Body of pancreas (tissue), 4 donors: Measurements from ENCODE around the gene ABHD12B. TPM values are rescaled to one million over a fixed set of nuclear protein-coding genes. Genes with fewer than 3 reads are reported as not detected.
"Not testable (repeated sequence)": the region's sequence is repeated elsewhere in the genome, so short reads cannot be mapped to it uniquely, and the experiment has no call there.

ENCODE experiments used
- ATAC-seq: fragments of 150-250 bp; one replicate; pipeline ENCODE4 v1.9.1; 2016
- DNase-seq, 4 donors: peaks; one replicate each; pipeline ENCODE4 v3.0.0-alpha.2; 2019
- H3K27ac ChIP-seq, 4 donors: fragments of 200-600 bp; sonication (generic); 1 replicate in 3 of 4; 2 replicates in 1 of 4; pipeline versions ENCODE4 v1.5.1 to v1.6.1; 2016 to 2019; ENCODE audit warnings: mild to moderate bottlenecking in 1 of 4, mixed read lengths in 1 of 4, moderate library complexity in 1 of 4
- H3K27me3 ChIP-seq, 2 donors: fragments of 200-600 bp; sonication (generic); one replicate each; pipeline ENCODE4 v1.6.0; 2016; ENCODE audit warnings: mild to moderate bottlenecking in 1 of 2
- H3K36me3 ChIP-seq, 2 donors: fragments of 200-600 bp; sonication (generic); replicated peaks in 1 of 2; 2 replicates each; pipeline ENCODE4 v1.5.1; 2016; ENCODE audit warnings: low read depth in 2 of 2; ENCODE audit not compliant: insufficient read depth in 1 of 2
- H3K4me1 ChIP-seq: fragments of 200-600 bp; sonication (generic); one replicate; pipeline ENCODE4 v1.6.0; 2016
- H3K4me3 ChIP-seq, 2 donors: fragments of 200-600 bp; sonication (generic); 1 replicate in 1 of 2; 2 replicates in 1 of 2; pipeline ENCODE4 v1.5.1; 2016 to 2019
- H3K9me3 ChIP-seq, 3 donors: fragments of 200-600 bp; sonication (generic); 1 replicate in 2 of 3; 2 replicates in 1 of 3; pipeline ENCODE4 v1.5.1; 2016
- POLR2A ChIP-seq, 3 donors: fragments of 450-650 bp; IDR thresholded peaks; one replicate each; pipeline ENCODE4 v1.6.1; 2016; ENCODE audit warnings: antibody characterized with exemption in 3 of 3, mild to moderate bottlenecking in 2 of 3
- WGBS, 2 donors: methylation state at CpG; one replicate each; pipeline ENCODE4 v1.1.5; 2017; 5-methylcytosine and 5-hydroxymethylcytosine counted together
- intact Hi-C: fragments of 100-400 bp; cut with DNase I; formaldehyde crosslinking; loops from one replicate; pipeline ENCODE4 v1.15.1; 2023
- total RNA-seq, 2 donors: library from RNA; depleted of rRNA; stranded (reverse); fragments of >200 nt; gene quantifications; one replicate each; pipeline ENCODE4 v1.1.0, GENCODE V29; 2016
- TF ChIP-seq, protein P1 (sequence below), 7 experiments: fragments of 450-650 bp in 4 of 7; fragments of 200-600 bp in 3 of 7; sonication (generic) in 3 of 7; IDR thresholded peaks; one replicate each; pipeline ENCODE4 v1.5.1; 2016 to 2019; ENCODE audit warnings: antibody characterized with exemption in 7 of 7

Gene ABHD12B
- total RNA-seq, 2 donors from 2014 or later = not detected

DNA sequence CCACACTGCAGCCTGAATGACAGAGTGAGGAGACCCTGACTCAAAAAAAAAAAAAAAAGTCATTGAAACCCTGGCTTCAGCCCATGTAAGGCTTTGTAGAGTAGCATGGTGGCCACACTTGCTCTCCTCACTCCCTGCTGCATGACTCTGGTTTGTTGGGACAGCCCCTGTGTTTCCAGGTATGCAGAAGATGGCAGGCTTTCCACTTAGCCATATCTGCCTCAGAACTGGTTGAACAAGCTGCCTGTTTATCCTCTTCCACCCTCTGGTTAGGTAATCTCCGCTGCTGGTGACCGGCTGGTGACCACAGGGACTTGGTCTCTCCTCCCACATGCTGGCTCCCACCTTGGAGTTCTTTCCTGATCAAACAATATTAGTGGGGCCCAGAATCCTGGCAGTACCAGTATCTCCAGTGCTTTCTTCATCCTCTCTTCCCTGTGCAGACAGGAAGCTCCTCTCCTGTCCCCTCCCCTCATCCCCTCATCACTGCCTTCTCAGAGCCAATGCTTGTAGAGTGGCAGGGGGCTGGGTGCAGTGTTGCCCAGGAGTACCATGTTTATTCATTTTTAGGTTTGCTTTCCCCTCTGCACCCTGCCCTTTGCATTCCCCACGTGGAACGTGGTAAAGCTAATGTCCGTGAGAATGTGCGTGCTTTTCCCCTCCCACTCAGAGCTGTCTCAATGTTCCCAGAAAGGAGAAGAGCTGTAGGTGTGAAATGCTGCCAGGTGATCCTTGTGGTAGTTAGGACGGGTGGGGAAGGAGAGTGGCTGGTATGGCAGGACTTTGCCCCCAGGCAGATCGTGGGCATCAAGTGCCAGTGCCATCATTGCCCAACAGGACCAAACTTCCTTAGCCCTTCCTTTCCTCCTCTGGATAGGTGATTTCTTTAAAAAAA, 11.3 kb downstream of the ABHD12B start:
- TF ChIP-seq POLR2A (IDR thresholded peaks at IDR 0.05) = no peak
- TF ChIP-seq, protein P1, sequence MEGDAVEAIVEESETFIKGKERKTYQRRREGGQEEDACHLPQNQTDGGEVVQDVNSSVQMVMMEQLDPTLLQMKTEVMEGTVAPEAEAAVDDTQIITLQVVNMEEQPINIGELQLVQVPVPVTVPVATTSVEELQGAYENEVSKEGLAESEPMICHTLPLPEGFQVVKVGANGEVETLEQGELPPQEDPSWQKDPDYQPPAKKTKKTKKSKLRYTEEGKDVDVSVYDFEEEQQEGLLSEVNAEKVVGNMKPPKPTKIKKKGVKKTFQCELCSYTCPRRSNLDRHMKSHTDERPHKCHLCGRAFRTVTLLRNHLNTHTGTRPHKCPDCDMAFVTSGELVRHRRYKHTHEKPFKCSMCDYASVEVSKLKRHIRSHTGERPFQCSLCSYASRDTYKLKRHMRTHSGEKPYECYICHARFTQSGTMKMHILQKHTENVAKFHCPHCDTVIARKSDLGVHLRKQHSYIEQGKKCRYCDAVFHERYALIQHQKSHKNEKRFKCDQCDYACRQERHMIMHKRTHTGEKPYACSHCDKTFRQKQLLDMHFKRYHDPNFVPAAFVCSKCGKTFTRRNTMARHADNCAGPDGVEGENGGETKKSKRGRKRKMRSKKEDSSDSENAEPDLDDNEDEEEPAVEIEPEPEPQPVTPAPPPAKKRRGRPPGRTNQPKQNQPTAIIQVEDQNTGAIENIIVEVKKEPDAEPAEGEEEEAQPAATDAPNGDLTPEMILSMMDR (IDR thresholded peaks at IDR 0.05) = no peak
- no peak overlapping the region for H3K27ac ChIP-seq
- DNase-seq = peak in 1 of 4 donors; percentile 7
- intact Hi-C loops = no loop called here
- no peak overlapping the region for H3K4me3 ChIP-seq
- no peak for ATAC-seq
- no peaks in the 10 kb centered on the region for H3K9me3 ChIP-seq
- whole genome bisulfite sequencing, 2 donors = 44% methylated on average over 8 of the region's 8 CpGs
- no peaks in the 10 kb centered on the region for H3K36me3 ChIP-seq
- H3K27me3 ChIP-seq = no peaks in the 10 kb centered on the region
- H3K4me1 ChIP-seq = peaks cover 5% of the 10 kb centered on the region

DNA sequence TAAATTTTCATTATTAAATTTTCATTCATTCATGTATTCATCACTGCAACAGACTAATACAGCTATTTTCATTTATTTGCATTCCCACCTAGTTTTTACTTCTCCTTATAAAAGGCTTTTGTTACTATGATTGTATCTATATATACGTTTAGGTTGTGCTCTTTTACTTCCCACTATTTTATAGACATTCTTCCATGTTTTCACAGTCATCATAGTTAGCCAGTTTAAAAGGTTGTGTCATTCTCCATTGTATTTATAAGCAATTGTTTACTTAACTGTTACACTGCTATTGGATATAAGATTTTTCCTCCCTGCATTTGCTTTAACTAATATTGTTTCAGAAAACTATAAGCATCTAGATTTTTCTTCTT, 12.0 kb downstream of the ABHD12B start:
- Histone ChIP-seq H3K27ac (no peak overlapping the region), H3K4me3 (no peak overlapping the region), H3K27me3 (no peaks in the 10 kb centered on the region), H3K4me1 (peaks cover 5% of the 10 kb centered on the region), H3K9me3 (no peaks in the 10 kb centered on the region), H3K36me3 (no peaks in the 10 kb centered on the region)
- WGBS, 2 donors = 61 to 85% methylated on average over 1 of the region's 1 CpG
- ATAC-seq = no peak
- DNase-seq = no peak
- TF ChIP-seq POLR2A (IDR thresholded peaks at IDR 0.05) = no peak
- TF ChIP-seq, protein P1 (IDR thresholded peaks at IDR 0.05) = no peak
- intact Hi-C loops = no loop called here

DNA sequence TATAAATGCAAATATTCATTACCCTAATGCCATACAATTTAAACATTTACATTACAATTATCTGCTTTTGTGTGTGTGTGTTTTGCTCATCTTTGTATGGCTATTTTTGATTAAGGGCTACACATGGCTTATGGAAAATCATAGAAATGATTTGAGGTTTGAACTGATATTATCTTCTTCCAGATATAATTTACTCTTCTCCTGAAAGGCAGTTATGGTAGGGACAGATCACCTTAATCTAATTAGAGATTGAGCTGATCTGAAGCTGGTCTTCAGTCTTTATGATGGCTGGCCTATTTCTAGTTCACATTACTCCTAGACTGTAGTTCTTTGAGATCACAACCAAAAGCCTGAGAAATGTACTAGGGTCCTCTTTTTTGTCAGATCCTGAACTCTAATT, 15.6 kb downstream of the ABHD12B start:
- intact Hi-C loops = no loop called here
- H3K27ac ChIP-seq = no peak overlapping the region
- TF ChIP-seq, protein P1 (IDR thresholded peaks at IDR 0.05) = no peak

DNA sequence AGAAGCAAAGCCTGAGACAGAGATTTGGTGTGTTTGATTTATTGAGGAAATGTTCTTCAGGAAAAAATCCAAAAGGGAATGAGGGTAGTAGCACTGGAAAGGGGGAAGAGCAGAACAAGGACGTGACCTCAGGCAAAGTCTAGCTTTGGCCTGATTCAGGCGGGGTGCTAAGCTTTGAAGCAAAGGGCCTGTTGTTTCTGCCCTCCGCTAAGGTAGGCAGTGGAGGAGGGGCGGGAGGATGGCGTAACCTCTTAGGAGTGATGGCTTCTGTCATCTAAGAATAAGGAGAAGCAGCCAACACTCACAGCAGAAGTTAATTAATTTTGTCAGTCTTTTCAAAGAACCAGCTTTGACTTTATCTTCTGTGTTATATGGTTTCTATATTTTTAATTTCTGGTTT, 20.4 kb downstream of the ABHD12B start:
- intact Hi-C loops = no loop called here
- Histone ChIP-seq H3K4me1 (no peaks in the 10 kb centered on the region), H3K9me3 (no peaks in the 10 kb centered on the region), H3K36me3 (no peaks in the 10 kb centered on the region), H3K4me3 (no peak overlapping the region), H3K27ac (no peak overlapping the region), H3K27me3 (no peaks in the 10 kb centered on the region)
- 78 to 87% methylated on average over 5 of the region's 5 CpGs for WGBS, 2 donors
- ATAC-seq (no peak), DNase-seq (no peak)
- no peak for TF ChIP-seq POLR2A (IDR thresholded peaks at IDR 0.05)
- TF ChIP-seq, protein P1 (IDR thresholded peaks at IDR 0.05) = no peak

More for the DNA sequence above, 15.6 kb downstream of the ABHD12B start:
- ATAC-seq (no peak), DNase-seq (no peak)
- Histone ChIP-seq H3K9me3 (no peaks in the 10 kb centered on the region), H3K27me3 (no peaks in the 10 kb centered on the region), H3K36me3 (no peaks in the 10 kb centered on the region), H3K4me3 (no peak overlapping the region), H3K4me1 (peaks cover 5% of the 10 kb centered on the region)

DNA sequence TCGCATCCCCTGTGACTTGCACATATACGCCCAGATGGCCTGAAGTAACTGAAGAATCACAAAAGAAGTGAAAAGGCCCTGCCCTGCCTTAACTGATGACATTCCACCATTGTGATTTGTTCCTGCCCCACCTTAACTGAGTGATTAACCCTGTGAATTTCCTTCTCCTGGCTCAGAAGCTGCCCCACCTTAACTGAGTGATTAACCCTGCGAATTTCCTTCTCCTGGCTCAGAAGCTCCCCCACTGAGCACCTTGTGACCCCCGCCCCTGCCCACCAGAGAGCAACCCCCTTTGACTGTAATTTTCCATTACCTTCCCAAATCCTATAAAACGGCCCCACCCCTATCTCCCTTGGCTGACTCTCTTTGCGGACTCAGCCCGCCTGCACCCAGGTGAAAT, 24.6 kb downstream of the ABHD12B start:
- H3K27me3 ChIP-seq, H3K36me3 ChIP-seq, ATAC-seq, H3K9me3 ChIP-seq, DNase-seq, H3K4me1 ChIP-seq, intact Hi-C loops, H3K4me3 ChIP-seq, H3K27ac ChIP-seq: not testable (repeated sequence)
- WGBS, 2 donors = 92 to 96% methylated on average over 4 to 7 of the region's 7 CpGs

DNA sequence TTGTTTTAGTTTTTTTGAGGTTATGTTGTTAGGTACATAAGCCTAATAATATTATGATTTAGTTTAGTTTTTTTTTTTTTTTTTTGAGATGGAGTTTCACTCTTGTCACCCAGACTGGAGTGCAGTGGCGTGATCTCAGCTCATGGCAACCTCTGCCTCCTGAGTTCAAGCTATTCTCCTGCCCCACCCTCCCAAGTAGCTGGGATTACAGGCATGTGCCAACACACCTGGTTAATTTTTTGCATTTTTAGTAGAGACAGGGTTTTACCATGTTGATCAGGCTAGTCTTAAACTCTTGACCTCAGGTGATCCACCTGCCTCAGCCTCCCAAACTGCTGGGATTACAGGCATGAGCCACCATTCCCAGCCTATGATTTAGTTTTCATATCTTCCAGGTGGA, 25.2 kb downstream of the ABHD12B start:
- WGBS, 2 donors = 88 to 95% methylated on average over 1 of the region's 1 CpG
- H3K4me1 ChIP-seq, DNase-seq, H3K9me3 ChIP-seq, intact Hi-C loops, ATAC-seq, H3K27me3 ChIP-seq, H3K4me3 ChIP-seq, H3K36me3 ChIP-seq, H3K27ac ChIP-seq: not testable (repeated sequence)
